GM18507 (cell line): Measurements from ENCODE around the gene LRMDA.

Experiments used
- DNase-seq: peaks from one replicate; pipeline ENCODE4 v3.0.0; 2011; ENCODE audit warnings: low read depth; ENCODE audit not compliant: insufficient read length; ENCODE audit errors: extremely low spot score
- FAIRE-seq: peaks from 2 replicates; lab custom pipeline; 2011; peaks lifted over from hg19 to GRCh38; lab: Jason Lieb, UNC

Gene LRMDA

GRCh38 chr10:75418293-75418692, 13.1 kb upstream of the LRMDA start:
- FAIRE-seq = no peak
- no peak for DNase-seq

- DNase-seq (no peak), FAIRE-seq (no peak)
Measured at GRCh38 chr10:75418712-75419111, 12.7 kb upstream of the LRMDA start.

GRCh38 chr10:75422913-75423312, 8.5 kb upstream of the LRMDA start:
- FAIRE-seq (no peak), DNase-seq (no peak)

- FAIRE-seq = no peak
- DNase-seq = no peak
Measured at GRCh38 chr10:75424571-75424970, 6.9 kb upstream of the LRMDA start.

- DNase-seq (no peak), FAIRE-seq (no peak)
Measured at GRCh38 chr10:75425291-75426079, 5.9 kb upstream of the LRMDA start.

- DNase-seq (no peak), FAIRE-seq (no peak)
Measured at GRCh38 chr10:75426880-75427279, 4.5 kb upstream of the LRMDA start.

- DNase-seq (no peak), FAIRE-seq (no peak)
Measured at GRCh38 chr10:75427951-75428350, 3.5 kb upstream of the LRMDA start.

GRCh38 chr10:75428434-75429158, 2.8 kb upstream of the LRMDA start:
- FAIRE-seq (no peak), DNase-seq (no peak)

- FAIRE-seq (no peak), DNase-seq (no peak)
Measured at GRCh38 chr10:75429159-75429827, 2.1 kb upstream of the LRMDA start.

- FAIRE-seq = no peak
- DNase-seq = no peak
Measured at GRCh38 chr10:75430000-75430763, 1.2 kb upstream of the LRMDA start.

GRCh38 chr10:75432176-75432575, 752 bp downstream of the LRMDA start:
- FAIRE-seq = no peak
- no peak for DNase-seq

GRCh38 chr10:75432763-75433162, 1.3 kb downstream of the LRMDA start:
- FAIRE-seq = no peak
- DNase-seq = no peak

GRCh38 chr10:75433216-75433615, 1.8 kb downstream of the LRMDA start:
- FAIRE-seq (no peak), DNase-seq (no peak)

GRCh38 chr10:75434291-75434690, 2.9 kb downstream of the LRMDA start:
- no peak for FAIRE-seq
- no peak for DNase-seq

- FAIRE-seq = no peak
Measured at GRCh38 chr10:75435291-75435690, 3.9 kb downstream of the LRMDA start.

GRCh38 chr10:75436896-75437295, 5.5 kb downstream of the LRMDA start:
- DNase-seq (no peak), FAIRE-seq (no peak)

More at GRCh38 chr10:75435291-75435690, 3.9 kb downstream of the LRMDA start:
- DNase-seq = no peak

- no peak for DNase-seq
- no peak for FAIRE-seq
Measured at GRCh38 chr10:75437693-75438092, 6.3 kb downstream of the LRMDA start.

GRCh38 chr10:75438275-75438674, 6.9 kb downstream of the LRMDA start:
- FAIRE-seq = no peak
- DNase-seq = no peak

- DNase-seq = no peak
Measured at GRCh38 chr10:75439811-75440210, 8.4 kb downstream of the LRMDA start.

GRCh38 chr10:75440271-75440793, 8.9 kb downstream of the LRMDA start:
- DNase-seq (no peak), FAIRE-seq (no peak)

More at GRCh38 chr10:75439811-75440210, 8.4 kb downstream of the LRMDA start:
- no peak for FAIRE-seq
